Sigmoid colon (tissue), 7 donors: Measurements from ENCODE around the gene NMNAT3. TPM values are rescaled to one million over a fixed set of nuclear protein-coding genes. Genes with fewer than 3 reads are reported as not detected.

Source experiments
- DNase-seq: peaks from one replicate; pipeline ENCODE4 v3.0.0-alpha.2; 2019
- H3K27ac ChIP-seq, 4 donors: fragments of 200-600 bp; sonication (generic); one replicate each; pipeline ENCODE4 v1.5.1; 2016 to 2019; ENCODE audit warnings: mild to moderate bottlenecking in 1 of 4
- H3K27me3 ChIP-seq, 3 donors: fragments of 200-600 bp; sonication (generic); one replicate each; pipeline ENCODE4 v1.5.1; 2019; ENCODE audit warnings: mild to moderate bottlenecking in 1 of 3
- H3K36me3 ChIP-seq, 4 donors: fragments of 200-600 bp; sonication (generic); one replicate each; pipeline ENCODE4 v1.5.1; 2016 to 2019
- H3K4me1 ChIP-seq, 4 donors: fragments of 200-600 bp; sonication (generic); one replicate each; pipeline ENCODE4 v1.5.1; 2017 to 2019
- H3K4me3 ChIP-seq, 4 donors: fragments of 200-600 bp; sonication (generic); one replicate each; pipeline ENCODE4 v1.5.1; 2017 to 2019; ENCODE audit warnings: mild to moderate bottlenecking in 2 of 4, moderate library complexity in 1 of 4
- H3K9me3 ChIP-seq, 4 donors: fragments of 200-600 bp in 3 of 4; sonication (generic) in 3 of 4; one replicate each; pipeline versions ENCODE4 v1.5.1 to v1.6.1; 2013 to 2019
- CTCF ChIP-seq, 4 experiments: fragments of 450-650 bp in 3 of 4; fragments of 200-600 bp in 1 of 4; IDR thresholded peaks; one replicate each; pipeline ENCODE4 v1.5.1; 2016 to 2019; ENCODE audit warnings: antibody characterized with exemption in 4 of 4, mild to moderate bottlenecking in 3 of 4, moderate library complexity in 2 of 4
- EP300 ChIP-seq, 4 donors: sonication (generic); formaldehyde crosslinking; IDR thresholded peaks; one replicate each; pipeline ENCODE4 v1.6.1; 2017; ENCODE audit warnings: antibody characterized with exemption in 4 of 4
- POLR2A ChIP-seq, 2 donors: fragments of 450-650 bp; IDR thresholded peaks; one replicate each; pipeline ENCODE4 v1.6.1; 2016; ENCODE audit warnings: antibody characterized with exemption in 2 of 2, mild to moderate bottlenecking in 2 of 2, moderate library complexity in 2 of 2
- POLR2AphosphoS5 ChIP-seq, 4 donors: sonication (generic); formaldehyde crosslinking; IDR thresholded peaks; one replicate each; pipeline ENCODE4 v1.6.1; 2017; ENCODE audit warnings: antibody characterized with exemption in 4 of 4
- WGBS, 2 donors: extraction: QIAGEN DNeasy Blood & Tissue Kit; methylation state at CpG; one replicate each; pipeline ENCODE4 v1.1.7; 2013; 5-methylcytosine and 5-hydroxymethylcytosine counted together
- intact Hi-C: fragments of 100-400 bp; cut with DNase I; formaldehyde crosslinking; loops from one replicate; pipeline ENCODE4 v1.15.1; 2023
- polyA plus RNA-seq, 3 donors: library from polyadenylated mRNA; stranded (reverse); fragments of 200-250 nt; gene quantifications; one replicate each; pipeline ENCODE4 v1.2.3, GENCODE V29; 2013
- total RNA-seq, 4 donors: library from RNA; depleted of rRNA; stranded (reverse); fragments of >200 nt; gene quantifications; one replicate each; pipeline ENCODE4 v1.1.0, GENCODE V29; 2016
- donor health status: healthy with polysubstance abuse.
- donor health status: Bipolar disorder and iron deficiency.
- donor health status: healthy.

NMNAT3 gene
- total and polyA plus RNA-seq, 7 donors = 3.4 to 24.6 (median 10.0) TPM

GRCh38 chr3:139695007-139695406 is 17.2 kb upstream of the NMNAT3 start:
- Histone ChIP-seq H3K27ac (no peak overlapping the region), H3K36me3 (no peaks in the 10 kb centered on the region), H3K27me3 (no peaks in the 10 kb centered on the region), H3K4me3 (no peak overlapping the region), H3K9me3 (no peaks in the 10 kb centered on the region), H3K4me1 (no peaks in the 10 kb centered on the region)
- WGBS, 2 donors = 84 to 88% methylated on average over 3 of the region's 3 CpGs
- TF ChIP-seq POLR2A (IDR thresholded peaks at IDR 0.05) (no peak), CTCF (IDR thresholded peaks at IDR 0.05) (no peak), EP300 (IDR thresholded peaks at IDR 0.05) (no peak), POLR2AphosphoS5 (IDR thresholded peaks at IDR 0.05) (no peak)
- intact Hi-C loops = no loop called here
- DNase-seq = no peak

- Histone ChIP-seq H3K4me3 (no peak overlapping the region), H3K27me3 (no peaks in the 10 kb centered on the region), H3K36me3 (no peaks in the 10 kb centered on the region), H3K9me3 (no peaks in the 10 kb centered on the region), H3K27ac (no peak overlapping the region), H3K4me1 (no peaks in the 10 kb centered on the region)
- DNase-seq = no peak
- no peak for TF ChIP-seq POLR2AphosphoS5 (IDR thresholded peaks at IDR 0.05)
- no peak for TF ChIP-seq POLR2A (IDR thresholded peaks at IDR 0.05)
- TF ChIP-seq EP300 (IDR thresholded peaks at IDR 0.05) = no peak
- WGBS, 2 donors = 65 to 84% methylated on average over 1 of the region's 1 CpG
- intact Hi-C loops = no loop called here
Observed at GRCh38 chr3:139694542-139694941, 16.8 kb upstream of the NMNAT3 start.

DNA sequence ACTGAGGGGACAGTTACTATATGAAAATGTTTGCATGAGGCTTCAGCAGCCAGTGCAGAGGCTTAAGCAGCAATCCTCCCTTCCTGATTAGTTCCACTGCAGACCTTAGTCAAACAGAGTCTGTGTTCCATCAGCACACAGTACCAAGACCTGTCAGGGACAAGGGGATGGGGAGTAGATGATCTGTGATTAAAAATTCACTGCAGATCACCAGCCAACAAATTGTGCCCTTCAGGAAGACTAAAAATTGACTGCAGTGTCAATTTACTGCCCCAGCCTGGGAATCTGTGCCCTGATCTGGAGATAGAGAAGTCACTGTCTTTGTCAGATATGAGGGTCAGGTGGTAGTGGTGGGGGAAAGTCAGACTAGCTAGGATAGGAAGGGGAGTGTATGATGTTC is 13.8 kb upstream of the NMNAT3 start:
- intact Hi-C loops = no loop called here
- H3K4me3 ChIP-seq = no peak overlapping the region
- H3K27ac ChIP-seq = no peak overlapping the region
- no peaks in the 10 kb centered on the region for H3K36me3 ChIP-seq
- H3K27me3 ChIP-seq = no peaks in the 10 kb centered on the region
- TF ChIP-seq POLR2A (IDR thresholded peaks at IDR 0.05) = no peak
- no peaks in the 10 kb centered on the region for H3K4me1 ChIP-seq
- DNase-seq = no peak
- no peaks in the 10 kb centered on the region for H3K9me3 ChIP-seq

DNA sequence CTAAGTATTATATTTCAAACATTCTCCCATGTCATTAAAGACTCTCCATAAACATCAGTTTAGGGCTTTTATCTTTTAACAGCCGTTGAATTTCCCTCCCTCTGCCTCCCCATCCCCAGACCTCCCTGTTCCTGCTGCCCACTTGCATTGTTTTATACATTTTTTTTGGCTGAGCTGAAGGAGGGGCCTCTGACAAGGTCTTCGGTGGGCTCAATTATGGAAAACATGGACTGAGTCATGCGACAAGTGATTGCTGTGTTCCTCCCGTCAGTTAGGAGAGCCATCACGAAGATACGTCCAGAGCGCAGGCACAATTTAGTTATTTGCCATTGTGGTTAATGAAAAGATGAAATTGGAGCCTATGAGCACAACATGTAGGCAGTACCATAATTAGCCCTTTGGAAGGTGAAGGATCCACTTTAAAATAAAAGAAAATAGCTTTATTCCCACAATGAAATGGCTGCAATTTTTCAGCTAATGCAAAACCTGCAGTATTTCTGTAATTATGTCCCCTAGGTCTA is 12.0 kb upstream of the NMNAT3 start:
- DNase-seq = no peak
- no peaks in the 10 kb centered on the region for H3K36me3 ChIP-seq
- no peaks in the 10 kb centered on the region for H3K4me1 ChIP-seq
- no peak for TF ChIP-seq EP300 (IDR thresholded peaks at IDR 0.05)
- TF ChIP-seq CTCF (IDR thresholded peaks at IDR 0.05) = no peak
- intact Hi-C loops = no loop called here
- 78 to 82% methylated on average over 7 of the region's 7 CpGs for WGBS, 2 donors
- H3K27me3 ChIP-seq = no peaks in the 10 kb centered on the region
- H3K4me3 ChIP-seq = no peak overlapping the region
- H3K9me3 ChIP-seq = no peaks in the 10 kb centered on the region
- H3K27ac ChIP-seq = no peak overlapping the region

DNA sequence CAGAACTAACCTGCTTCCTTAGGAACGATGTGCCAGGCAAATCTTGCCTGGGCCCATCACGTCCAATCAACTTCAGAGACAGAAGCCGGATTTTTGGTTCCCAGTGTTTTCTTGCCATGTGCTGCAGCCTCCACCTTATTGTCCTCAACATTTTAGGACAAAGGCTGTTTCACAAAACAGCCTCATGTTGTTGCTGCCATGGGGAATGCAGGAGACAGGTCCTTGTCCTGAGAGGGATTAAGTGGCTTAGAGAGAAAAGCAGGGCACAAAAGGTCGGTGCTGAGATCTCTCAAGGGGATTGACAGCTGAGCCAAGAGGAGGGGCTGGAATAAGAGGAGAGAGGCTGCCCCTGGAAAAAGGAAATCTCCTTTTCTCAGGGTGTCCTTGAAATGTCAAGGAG is 11.3 kb upstream of the NMNAT3 start:
- intact Hi-C loops = no loop called here
- no peak overlapping the region for H3K4me3 ChIP-seq
- no peaks in the 10 kb centered on the region for H3K36me3 ChIP-seq
- no peak for TF ChIP-seq EP300 (IDR thresholded peaks at IDR 0.05)
- no peak for TF ChIP-seq POLR2A (IDR thresholded peaks at IDR 0.05)
- TF ChIP-seq POLR2AphosphoS5 (IDR thresholded peaks at IDR 0.05) = no peak
- no peak for TF ChIP-seq CTCF (IDR thresholded peaks at IDR 0.05)
- no peaks in the 10 kb centered on the region for H3K27me3 ChIP-seq
- H3K27ac ChIP-seq = no peak overlapping the region
- no peaks in the 10 kb centered on the region for H3K4me1 ChIP-seq
- no peaks in the 10 kb centered on the region for H3K9me3 ChIP-seq
- 60 to 79% methylated on average over 4 of the region's 4 CpGs for WGBS, 2 donors
- DNase-seq = no peak

DNA sequence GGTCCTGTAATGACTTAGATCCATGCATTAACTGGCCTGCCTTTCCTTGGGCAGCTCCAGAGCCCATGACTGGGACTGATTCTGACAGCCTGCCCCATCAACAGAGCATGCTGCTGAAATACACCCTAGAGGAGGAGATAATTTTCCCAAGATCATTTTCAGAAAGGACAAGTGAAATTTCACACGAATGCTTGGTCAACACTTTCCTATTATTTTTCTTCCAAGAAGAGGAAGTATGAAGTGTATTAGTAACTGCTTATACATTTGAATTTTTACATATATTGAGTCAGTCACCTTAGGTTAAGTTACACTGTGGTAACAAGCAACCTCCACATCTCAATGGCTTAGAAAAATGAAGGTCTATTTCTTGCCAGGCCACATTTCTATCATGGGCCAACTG is 9.7 kb upstream of the NMNAT3 start:
- Histone ChIP-seq H3K27me3 (no peaks in the 10 kb centered on the region), H3K4me1 (no peaks in the 10 kb centered on the region), H3K36me3 (no peaks in the 10 kb centered on the region), H3K4me3 (no peak overlapping the region), H3K9me3 (no peaks in the 10 kb centered on the region), H3K27ac (no peak overlapping the region)
- WGBS, 2 donors = 79 to 83% methylated on average over 1 of the region's 1 CpG
- no peak for TF ChIP-seq EP300 (IDR thresholded peaks at IDR 0.05)
- TF ChIP-seq POLR2A (IDR thresholded peaks at IDR 0.05) = no peak
- no peak for TF ChIP-seq POLR2AphosphoS5 (IDR thresholded peaks at IDR 0.05)
- TF ChIP-seq CTCF (IDR thresholded peaks at IDR 0.05) = no peak
- intact Hi-C loops = no loop called here
- no peak for DNase-seq
